Measurements from ENCODE around the gene THAP5.
A peak's percentile ranks its signal among the peaks of the same experiment; 100 is the strongest.

Gene THAP5

GRCh38 chr7:108535744-108536143, 33.8 kb downstream of the THAP5 start:
- in situ Hi-C loops (cut with HindIII; ENCODE audit: low sequenced_read_pairs): no loop called here
- no peak for TF ChIP-seq CTCF (IDR thresholded peaks at IDR 0.05; ENCODE audit: low read depth, low read length)
- no peak overlapping the region for H3K4me3 ChIP-seq (ENCODE audit: low read depth, low read length)
- no peak for DNase-seq (ENCODE audit: low read depth, low spot score)

GRCh38 chr7:108535257-108535656, 34.2 kb downstream of the THAP5 start:
- H3K4me3 ChIP-seq (ENCODE audit: low read depth, low read length): no peak overlapping the region
- TF ChIP-seq CTCF (IDR thresholded peaks at IDR 0.05; ENCODE audit: low read depth, low read length): no peak
- in situ Hi-C loops (cut with HindIII; ENCODE audit: low sequenced_read_pairs): no loop called here
- DNase-seq (ENCODE audit: low read depth, low spot score): no peak

GRCh38 chr7:108533712-108534111, 35.8 kb downstream of the THAP5 start:
- in situ Hi-C loops (cut with HindIII; ENCODE audit: low sequenced_read_pairs): no loop called here
- DNase-seq (ENCODE audit: low read depth, low spot score): no peak
- no peak overlapping the region for H3K4me3 ChIP-seq (ENCODE audit: low read depth, low read length)
- TF ChIP-seq CTCF (IDR thresholded peaks at IDR 0.05; ENCODE audit: low read depth, low read length): no peak

GRCh38 chr7:108529341-108529740, 40.2 kb downstream of the THAP5 start:
- no peak for TF ChIP-seq CTCF (IDR thresholded peaks at IDR 0.05; ENCODE audit: low read depth, low read length)
- H3K4me3 ChIP-seq (ENCODE audit: low read depth, low read length): no peak overlapping the region
- DNase-seq (ENCODE audit: low read depth, low spot score): no peak
- in situ Hi-C loops (cut with HindIII; ENCODE audit: low sequenced_read_pairs): no loop called here

GRCh38 chr7:108528183-108528712, 41.3 kb downstream of the THAP5 start:
- in situ Hi-C loops (cut with HindIII; ENCODE audit: low sequenced_read_pairs): no loop called here
- DNase-seq (ENCODE audit: low read depth, low spot score): no peak
- no peak overlapping the region for H3K4me3 ChIP-seq (ENCODE audit: low read depth, low read length)
- TF ChIP-seq CTCF (IDR thresholded peaks at IDR 0.05; ENCODE audit: low read depth, low read length): no peak

- no peak for DNase-seq (ENCODE audit: low read depth, low spot score)
- H3K4me3 ChIP-seq (ENCODE audit: low read depth, low read length): peak overlapping the region; percentile 70
- TF ChIP-seq CTCF (IDR thresholded peaks at IDR 0.05; ENCODE audit: low read depth, low read length): no peak
- in situ Hi-C loops (cut with HindIII; ENCODE audit: low sequenced_read_pairs): no loop called here
These were observed 42.8 kb downstream of the THAP5 start for GRCh38 chr7:108526768-108527017.

Measured in astrocyte of the spinal cord (primary cell).